ENCODE data around the gene AACS.
"Not testable (repeated sequence)": the region's sequence is repeated elsewhere in the genome, so short reads cannot be mapped to it uniquely, and the experiment has no call there.

The AACS gene

DNA sequence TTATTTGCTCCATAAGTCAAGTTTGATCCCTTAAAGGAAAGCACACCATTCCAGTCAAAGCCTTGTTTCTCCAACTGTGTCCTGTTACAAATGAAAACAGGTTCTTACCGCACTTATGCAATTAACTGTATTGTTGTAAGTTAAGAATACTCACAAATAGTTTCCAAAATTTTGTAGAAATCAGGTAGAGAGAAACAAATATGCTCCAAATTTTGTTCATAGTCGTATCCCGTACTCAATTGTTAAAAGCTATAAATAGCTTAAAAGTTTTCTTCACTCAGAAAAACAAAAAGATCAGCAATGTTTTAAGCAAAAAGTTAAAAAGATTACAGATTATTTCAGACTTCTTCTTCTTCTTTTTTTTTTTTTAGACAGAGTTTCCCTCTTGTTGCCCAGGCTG lies 4.0 kb upstream of the AACS start:
- DNase-seq, result no peak

DNA sequence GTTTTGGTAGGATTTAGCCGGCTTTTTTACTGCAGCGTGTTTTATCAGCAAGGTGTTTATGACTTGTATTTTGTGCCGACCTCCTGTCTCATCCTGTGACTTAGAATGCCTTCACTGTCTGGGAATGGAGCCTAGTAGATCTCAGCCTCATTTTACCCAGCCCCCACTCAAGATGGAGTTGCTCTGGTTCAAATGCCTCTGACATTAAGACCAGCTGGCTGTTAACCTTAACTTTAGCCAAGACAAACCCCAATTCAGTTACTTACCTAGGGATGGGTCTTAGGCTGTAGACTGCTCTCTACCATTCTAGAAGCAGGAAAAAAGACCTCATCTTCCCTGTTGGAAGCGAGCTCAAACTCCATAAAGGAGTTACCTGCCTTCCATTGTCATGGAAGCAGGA lies 1.7 kb upstream of the AACS start:
- not testable (repeated sequence) for DNase-seq

DNA sequence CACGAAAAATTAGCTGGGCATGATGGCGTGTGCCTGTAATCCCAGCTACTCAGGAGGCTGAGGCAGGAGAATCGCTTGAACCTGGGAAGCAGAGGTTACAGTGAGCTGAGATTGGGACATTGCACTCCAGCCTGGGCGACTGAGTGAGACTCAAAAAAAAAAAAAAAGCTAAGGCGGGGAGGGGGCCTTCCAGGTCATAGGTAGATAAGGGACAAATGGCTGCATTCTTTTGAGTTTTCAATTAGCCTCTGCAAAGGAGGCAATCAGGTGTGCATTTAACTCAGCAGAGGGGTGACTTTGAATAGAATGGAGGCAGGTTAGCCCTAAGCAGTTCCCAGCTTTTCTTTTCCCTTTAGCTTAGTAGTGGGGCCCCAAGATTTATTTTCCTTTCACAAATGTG lies 743 bp upstream of the AACS start:
- DNase-seq, result no peak

DNA sequence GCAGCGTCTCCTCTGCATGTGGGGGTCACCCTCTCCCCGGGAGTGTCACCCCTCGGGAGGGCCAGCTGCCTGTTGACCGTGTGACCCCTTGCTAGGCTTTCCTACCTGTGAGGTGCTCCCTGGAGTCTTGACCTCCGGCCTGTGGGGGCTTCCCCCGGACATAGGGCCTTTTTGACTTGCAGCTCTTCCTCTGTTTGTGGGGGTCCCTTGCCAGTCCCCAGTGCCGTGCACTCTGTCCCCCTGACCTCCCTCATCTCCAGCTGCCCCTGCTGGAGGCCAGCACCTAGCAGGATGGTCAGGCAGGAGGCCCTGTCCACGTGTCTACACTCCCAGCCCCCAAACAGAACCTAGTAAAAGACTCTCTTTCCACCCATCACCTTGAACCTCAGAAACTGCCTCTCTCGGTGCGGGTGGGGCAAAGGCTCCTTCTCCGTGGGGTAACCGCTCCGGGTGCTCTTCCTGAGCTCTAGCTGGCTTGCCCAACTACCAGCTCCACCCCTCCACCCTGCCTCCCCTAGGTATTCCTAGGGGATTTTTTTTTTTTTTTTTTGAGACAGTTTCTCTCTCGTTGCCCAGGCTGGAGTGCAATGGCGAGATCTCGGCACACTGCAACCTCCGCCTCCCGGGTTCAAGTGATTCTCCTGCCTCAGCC lies 810 bp downstream of the AACS start:
- DNase-seq, result no peak

DNA sequence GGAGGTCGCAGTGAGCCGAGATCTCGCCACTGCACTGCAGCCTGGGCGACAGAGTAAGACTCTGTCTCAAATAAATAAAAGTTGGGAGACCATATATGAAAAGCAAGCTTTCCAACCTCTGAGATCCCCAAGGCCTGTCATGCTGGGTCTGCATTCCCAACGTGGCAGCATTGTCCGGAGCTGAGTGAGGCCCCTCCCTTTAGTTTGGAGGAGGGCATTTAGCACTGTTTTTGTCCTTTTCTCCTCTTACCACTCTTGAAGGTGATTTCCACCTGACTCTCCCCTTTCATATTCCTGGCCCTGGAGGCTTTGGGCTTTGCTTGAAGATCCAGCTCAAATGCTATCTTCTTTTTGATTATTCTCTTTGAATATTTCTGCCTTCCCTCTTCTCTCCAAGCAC lies 3.2 kb downstream of the AACS start:
- DNase-seq, result no peak

DNA sequence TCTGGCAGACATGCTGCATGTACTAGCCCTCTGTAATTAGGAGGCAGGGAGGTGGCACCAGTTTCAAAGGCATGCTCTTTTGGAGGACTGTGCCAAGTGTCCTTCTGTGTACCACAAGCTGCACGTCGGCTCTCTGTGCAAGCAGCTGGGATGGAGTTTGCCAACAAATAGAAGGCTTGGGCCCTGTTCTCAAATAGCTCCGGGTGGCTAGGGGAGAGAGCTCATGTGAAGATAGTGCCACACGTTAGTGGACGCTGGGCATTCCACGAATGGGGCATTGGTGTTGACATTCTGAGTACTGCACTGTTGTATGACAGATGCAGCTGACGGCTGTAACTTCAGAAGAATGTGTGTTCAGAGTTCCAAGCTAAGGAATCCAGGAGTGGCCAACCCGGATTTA lies 4.4 kb downstream of the AACS start:
- DNase-seq, result no peak

DNA sequence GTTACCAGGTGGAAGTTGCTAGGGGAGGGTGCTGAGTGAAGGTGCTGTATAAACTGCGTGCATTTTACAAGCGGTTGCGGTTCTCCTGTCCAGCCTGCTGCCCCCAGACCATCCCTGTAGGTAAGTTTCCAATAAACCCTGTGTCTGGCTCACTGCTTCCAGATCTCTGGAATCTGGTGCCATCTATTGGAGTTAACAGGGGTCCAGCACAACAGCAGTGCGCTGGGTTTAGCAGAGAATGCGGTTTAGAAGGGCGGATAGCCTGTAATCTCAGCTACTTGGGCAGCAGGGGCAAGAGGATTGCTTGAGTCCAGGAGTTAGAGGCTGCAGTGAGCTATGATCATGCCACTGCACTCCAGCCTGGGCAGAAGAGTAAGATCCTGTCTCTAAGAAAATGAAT lies 4.9 kb downstream of the AACS start:
- no peak for DNase-seq

DNA sequence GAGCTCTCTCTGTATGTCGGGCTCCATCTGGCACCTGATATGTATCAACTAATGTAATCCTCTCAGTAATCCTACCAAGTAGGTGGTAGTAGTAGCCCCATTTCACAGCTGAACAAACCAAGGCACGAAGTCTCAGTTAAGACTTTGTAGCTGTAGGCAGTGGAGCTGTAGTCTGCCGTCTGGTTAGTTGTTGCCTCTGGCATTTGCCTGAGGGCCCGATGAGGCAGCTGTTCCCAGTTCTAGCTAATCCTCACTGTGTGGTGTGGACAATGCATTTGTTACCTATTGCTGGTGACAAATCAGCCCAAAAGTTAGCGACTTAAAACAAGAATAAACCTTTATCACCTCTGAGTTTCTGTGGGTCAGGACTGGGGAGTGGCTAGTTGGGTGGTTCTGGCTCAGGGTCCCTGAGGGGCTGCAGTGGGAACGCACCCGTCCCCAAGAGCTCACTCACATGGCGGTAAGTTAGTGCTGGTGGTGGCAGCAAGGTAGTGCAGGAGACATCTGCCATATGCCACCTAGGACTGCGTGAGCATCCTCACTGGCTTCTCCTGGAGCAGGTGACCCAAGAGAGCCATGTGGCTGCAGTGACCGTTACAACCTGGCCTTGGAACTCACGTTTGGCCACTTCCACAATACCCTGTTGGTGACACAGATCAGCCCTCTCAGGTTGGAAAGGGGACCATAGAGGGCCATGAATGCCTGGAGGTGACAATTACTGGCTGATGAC lies 5.6 kb downstream of the AACS start:
- no peak for DNase-seq

DNA sequence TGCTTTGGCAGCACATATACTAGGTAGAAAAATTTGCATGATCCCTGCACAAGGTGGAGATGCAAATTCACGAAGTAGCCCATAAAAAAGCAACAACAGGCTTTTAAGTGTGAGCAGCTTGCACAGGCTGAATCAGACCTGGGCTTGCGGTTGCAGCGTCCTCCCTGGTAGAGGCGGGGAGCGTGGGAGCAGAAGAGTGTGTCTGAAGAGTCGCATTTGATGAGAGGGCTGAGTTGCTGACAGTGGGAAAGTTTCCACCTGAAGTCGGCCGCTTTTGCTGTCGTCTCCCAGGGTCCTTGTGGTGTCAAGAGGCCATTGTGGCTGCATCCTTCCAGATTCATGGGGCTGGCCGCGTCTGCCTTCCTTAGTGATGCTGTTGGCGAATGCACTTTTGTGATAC lies 6.2 kb downstream of the AACS start:
- DNase-seq, result no peak

DNA sequence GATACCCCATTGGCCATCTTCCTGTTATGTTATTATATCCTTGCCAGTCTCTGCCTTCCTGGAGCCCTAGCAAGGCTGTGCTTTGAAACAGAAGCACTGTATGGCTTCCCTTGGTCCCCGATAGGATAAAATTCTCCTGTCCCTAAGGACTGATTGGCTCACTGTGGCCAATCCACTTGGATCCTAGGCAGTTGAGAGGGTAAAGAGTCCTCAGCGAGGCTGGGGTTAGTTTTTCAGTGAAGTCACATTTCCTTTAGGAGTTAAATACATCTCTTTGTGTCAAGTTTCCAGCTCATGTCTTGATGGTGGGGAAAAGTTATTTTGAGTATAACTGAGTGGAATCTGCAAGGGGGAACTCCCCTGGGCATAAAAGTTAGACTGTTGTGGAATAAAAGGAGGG lies 7.3 kb downstream of the AACS start:
- DNase-seq, result no peak

DNA sequence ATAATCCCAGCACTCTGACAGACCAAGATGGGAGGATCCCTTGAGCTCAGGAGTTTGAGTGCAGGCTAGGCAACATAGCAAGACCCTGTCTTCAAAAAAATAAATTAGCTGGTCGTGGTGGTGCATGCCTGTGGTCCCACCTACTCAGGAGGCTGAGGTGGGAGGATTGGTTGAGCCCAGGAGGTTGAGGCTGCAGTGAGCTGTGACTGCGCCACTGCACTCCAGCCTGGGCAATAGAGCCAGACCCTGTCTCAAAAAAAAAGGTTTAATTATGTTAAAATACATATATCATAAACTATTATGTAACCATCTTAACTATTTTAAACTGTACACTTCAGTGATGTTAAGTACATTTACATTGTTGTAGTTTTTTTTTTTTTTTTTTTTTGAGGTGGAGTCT lies 9.1 kb downstream of the AACS start:
- DNase-seq, result not testable (repeated sequence)

DNA sequence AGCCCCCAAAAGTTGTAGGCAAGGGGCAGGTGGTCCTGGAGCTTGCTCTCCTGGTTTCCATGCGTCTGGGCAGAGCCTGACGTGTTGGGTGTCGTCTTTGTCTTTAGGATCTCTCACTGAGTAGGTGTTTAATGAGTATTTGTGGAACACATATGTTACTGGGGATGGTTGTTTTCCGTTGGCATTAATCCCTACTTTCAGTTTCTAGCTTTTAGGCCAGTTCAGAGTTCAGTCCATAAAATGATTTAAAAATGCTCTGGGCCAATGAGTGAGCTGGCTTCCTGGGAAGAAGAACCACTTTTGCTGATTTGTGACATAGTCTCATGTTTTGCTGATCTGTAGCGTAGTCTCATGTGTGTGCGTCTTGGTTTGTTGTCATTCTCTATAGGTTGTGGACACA lies 10.9 kb downstream of the AACS start:
- DNase-seq, result no peak

DNA sequence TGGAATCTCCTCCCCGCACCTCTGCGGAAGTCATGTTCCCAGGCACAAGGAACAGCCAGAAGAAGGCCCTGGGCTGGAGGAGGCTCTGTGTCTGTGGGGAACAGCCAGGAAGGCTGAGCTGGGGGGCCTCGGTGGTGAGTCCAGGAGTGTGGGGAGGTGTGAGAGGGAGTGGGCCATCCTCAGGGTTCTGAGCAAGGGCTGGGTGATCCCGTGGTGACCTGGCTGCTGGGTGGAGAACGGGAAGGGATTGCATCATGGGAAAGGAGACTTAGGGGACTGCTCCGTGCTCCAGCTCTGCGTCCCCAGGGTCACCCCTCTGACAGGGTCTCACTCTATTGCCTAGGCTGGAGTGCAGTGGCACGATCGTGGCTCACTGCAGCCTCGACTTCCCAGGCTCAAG lies 13.8 kb downstream of the AACS start:
- DNase-seq, result no peak

DNA sequence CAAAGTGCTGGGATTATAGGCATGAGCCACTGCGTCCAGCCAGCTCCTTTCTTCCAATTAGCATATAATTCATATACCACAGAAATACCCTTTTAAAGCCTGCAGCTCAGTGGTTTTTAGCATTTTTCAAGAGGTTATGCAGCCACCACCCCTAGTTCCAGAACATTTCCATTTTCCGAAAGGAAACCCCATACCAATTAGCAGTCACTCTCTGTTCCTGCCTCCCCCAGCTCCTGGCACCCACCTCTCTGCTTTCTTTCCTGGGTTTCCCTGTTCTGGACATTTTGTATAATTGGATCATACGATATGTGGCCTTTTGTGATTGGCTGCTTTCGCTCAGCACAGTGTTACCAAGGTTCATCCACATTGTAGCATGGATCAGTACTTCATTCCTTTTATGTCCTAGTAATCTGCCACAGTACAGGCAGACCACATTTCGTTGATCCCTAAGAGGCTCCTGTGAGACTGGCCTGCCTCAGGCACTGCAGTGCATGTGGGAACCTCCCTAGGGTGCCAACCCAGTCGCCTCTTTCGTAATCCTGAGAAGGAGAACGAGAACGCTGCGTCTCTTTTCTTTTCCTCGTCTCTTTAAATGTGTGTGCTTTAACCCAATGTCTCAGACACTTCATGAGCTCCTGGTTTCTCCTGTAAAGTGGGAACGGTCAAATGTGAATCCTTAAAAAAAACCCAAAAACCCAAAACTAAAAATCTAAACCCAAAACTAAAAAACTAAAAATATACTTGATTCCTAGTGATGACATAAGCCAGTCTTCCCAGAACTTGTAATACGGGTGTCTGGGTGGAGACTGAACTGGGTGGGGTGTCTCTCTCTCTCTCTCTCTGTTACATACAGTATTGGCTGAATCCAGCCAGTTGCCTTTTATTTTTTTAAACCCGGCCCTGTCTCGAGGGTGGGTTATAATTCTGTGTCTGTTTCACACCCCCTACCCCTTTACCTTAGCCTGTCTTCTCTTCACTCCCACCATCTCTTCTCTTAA lies 14.7 kb downstream of the AACS start:
- DNase-seq, result no peak

DNA sequence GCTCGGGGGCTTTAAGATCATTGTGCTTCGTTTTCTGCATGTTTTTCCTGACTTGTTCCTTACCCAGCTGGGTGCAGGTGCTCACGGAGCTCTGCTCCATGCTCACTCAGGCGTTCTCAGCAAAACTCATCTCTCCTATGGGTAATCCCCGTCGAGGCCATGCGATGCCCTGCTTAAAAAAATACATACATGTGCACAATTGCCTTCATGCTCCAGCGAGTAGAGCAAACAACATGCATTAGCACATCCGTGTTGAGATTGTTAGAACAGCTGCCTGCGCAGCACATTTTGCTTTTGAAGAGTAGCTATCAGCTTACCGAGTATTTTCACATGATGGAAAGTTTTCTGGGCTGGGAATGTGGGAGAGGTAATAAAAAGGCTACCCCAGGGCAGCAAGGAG lies 16.2 kb downstream of the AACS start:
- peak; percentile 93 for DNase-seq

DNA sequence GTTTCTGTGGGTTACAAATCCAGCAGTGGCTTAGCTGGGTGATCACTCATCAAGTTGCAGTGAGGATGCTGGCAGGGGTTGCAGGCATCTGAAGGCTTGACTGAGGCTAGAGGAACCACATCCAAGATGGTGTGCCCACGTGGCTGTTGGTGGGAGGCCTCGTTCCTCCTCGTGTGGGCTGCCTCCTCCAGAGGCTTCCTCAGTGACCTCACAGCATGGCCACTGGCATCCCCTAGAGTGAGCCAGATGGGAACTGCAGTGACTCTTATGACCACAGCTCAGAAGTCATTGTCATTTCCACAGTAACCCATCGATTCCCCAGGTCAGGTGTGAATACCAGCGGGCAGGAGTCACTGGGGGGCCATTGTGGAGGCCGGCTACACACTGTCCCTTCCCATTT lies 17.8 kb downstream of the AACS start:
- no peak for DNase-seq

DNA sequence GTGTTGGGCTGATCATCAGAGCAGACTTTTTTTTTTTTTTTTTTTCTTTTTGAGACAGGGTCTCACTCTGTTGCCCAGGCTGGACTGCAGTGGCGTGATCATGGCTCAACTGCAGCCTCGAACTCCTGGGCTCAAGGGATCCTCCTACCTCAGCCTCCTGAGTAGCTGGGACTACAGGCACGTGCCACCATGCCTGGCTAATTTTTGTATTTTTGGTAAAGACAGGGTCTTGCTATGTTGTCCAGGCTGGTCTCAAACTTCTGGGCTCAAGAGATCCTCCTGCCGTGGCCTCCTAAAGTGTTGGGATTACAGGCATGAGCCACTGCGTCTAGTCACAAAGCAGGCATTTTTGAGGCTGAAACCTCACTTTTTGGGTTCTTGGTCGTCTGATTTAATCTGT lies 23.0 kb downstream of the AACS start:
- DNase-seq, result not testable (repeated sequence)

DNA sequence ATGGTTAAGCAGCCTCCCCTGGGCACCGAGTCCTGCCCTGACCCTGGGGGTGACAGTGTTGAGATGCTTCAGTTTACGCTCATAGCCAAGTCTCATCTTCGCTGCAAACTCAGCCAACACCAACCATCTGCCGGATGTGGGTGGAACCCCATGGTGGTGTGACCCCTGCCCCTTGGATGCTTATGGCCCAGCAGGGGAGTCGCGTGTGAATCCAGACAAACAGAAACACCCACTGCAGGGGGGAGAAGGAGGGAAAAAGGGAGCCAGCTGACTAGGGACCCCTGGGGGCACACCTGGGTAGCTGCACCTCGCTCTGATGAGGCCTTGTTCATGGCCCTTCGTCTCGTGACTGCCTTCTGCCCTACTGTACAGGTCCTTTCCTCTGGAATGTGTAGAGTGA lies 23.8 kb downstream of the AACS start:
- no peak for DNase-seq

DNA sequence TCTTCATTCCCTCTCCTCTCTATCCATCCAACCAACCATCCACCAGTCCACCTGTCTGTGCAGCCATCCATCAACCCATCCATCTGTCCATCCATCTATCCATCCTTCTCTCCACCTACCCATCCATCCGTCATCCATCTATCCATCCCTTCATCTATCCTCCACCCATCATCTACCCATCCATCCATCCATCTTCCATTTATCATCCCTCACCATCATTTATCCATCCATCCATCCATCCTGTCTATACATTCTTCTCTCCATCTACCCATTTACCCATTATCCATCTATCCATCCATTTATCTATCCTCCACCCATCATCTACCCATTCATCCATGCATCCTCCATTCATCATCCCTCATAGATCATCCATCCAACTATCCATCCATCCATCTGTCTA lies 24.4 kb downstream of the AACS start:
- no peak for DNase-seq

DNA sequence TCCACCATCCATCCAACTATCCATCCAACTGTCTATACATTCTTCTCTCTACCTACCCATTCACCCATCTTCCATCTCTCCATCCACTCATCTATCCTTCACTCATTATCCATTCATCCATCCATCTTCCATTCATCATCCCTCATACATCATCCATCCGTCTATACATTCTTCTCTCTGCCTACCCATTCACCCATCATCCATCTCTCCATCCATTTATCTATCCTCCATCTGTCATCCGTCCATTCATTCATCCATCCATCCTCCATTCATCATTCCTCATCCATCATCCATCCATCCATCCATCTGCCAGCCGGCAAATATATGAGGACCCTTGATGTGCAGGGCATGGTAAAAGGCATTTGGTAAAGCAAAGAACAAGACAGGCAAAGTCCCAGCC lies 25.2 kb downstream of the AACS start:
- no peak for DNase-seq

DNA sequence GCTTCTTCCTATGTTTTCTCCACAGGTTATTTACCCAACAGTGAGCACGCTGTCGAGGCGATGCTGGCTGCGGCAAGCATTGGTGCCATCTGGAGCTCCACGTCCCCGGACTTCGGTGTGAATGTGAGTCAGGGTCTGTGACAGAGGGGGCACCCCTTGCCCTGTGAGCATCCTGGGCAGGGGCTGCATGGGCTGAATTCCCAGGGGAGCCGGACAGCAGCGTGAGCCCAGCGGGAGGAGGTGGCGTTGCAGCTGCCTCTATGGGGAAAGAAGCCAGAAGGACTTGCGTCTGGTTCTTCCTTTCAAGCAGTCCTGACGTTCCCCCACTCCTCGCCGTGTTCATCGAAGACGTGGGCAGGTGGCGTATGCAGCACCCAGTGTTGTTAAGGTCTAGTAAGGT lies 26.2 kb downstream of the AACS start:
- no peak for DNase-seq

DNA sequence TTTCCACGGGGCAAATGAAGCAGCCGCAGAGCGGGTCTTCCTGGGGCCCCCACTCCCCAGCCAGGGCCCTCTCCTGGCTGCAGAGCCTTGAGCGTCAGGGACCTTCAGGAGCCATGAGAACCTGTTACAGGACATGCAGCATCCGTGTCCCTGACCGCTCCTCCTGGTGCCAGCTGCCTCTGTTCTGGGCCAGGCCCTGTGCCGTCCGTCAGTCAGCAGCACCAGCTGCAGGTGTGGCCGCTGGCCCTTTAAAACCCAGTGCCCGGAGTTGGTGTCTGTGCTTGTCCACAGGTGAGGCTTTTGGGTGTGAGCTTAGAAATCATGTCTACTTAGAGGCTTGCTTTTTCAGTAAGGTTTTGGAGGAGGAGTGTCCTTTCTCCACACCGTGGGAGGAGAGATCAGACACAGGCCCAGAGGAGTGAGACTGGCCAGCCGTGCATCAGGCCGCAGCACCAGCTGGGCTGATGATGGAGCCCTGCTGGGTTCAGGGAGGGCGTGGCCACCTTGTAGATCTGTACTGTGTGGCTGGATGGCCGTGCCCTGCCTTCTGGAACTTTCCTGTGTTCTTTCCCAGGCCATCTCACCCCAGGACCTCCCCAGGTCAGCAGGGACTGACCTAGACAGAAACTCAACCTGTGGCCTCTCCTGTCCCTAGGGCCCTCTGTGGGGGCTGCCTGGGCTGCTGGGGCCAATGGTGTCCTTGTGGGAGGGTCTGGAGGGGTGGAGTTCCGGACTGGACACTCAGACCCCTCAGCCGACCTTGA lies 27.1 kb downstream of the AACS start:
- no peak for DNase-seq

Measured in NCI-H1105 (cell line).